Measurements from ENCODE around the gene EPB42.

EPB42 gene

DNA sequence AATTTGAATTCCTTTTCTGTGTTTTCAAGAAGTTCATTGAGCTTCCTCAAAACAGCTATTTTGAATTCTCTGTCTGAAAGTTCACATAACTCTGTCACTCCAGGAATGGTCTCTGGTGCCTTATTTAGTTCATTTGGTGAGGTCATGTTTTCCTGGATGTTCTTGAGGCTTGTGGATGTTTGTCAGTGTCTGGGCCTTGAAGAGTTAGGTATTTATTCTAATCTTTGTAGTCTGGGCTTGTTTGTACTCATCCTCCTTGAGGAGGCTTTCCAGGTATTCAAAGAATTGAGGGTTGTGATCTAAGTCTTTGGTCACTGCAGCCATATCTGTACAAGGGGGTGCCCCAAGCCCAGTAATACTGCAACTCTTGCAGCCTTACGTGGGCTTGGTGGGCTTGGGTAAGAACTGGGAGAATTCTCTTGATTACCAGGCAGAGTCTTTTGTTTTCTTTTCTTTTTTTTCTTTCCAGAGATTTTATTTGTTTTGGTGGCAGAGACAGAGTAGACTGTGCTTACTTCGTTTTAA, 55.0 kb downstream of the EPB42 start:
- no peaks in the 10 kb centered on the region for H3K36me3 ChIP-seq (ENCODE audit: control insufficient read depth, insufficient read depth, low read length)

DNA sequence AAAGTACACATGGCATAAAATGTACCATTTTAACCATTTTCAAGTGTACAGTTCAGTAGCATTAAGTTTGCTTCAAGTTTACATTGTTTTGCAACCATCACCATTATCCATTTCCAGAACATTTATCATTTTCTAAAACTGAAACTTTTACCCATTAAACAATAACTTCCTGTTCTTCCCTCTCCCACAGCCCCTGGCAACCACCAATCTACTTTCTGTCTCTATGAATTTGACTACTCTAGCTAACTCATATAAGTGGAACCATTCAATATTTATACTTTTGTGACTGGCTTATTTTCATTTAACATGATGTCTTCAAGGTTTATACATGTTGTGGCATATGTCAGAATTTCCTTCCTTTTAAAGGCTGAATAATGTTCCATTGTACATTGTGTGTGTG, 67.5 kb downstream of the EPB42 start:
- Histone ChIP-seq H2AFZ (no peak overlapping the region), H3K36me3 (ENCODE audit: control insufficient read depth, insufficient read depth, low read length) (no peaks in the 10 kb centered on the region), H3K9ac (no peak overlapping the region), H3K27me3 (ENCODE audit: control insufficient read depth, insufficient read depth, low read length) (no peaks in the 10 kb centered on the region), H3K4me1 (no peaks in the 10 kb centered on the region), H3K4me2 (ENCODE audit: low read length) (no peak overlapping the region), H3K27ac (no peak overlapping the region), H3K4me3 (ENCODE audit: low read depth, low read length) (no peak overlapping the region), H3K79me2 (no peaks in the 10 kb centered on the region), H3K9me3 (ENCODE audit: control insufficient read depth, low read length) (no peaks in the 10 kb centered on the region)
- TF ChIP-seq, protein P1, sequence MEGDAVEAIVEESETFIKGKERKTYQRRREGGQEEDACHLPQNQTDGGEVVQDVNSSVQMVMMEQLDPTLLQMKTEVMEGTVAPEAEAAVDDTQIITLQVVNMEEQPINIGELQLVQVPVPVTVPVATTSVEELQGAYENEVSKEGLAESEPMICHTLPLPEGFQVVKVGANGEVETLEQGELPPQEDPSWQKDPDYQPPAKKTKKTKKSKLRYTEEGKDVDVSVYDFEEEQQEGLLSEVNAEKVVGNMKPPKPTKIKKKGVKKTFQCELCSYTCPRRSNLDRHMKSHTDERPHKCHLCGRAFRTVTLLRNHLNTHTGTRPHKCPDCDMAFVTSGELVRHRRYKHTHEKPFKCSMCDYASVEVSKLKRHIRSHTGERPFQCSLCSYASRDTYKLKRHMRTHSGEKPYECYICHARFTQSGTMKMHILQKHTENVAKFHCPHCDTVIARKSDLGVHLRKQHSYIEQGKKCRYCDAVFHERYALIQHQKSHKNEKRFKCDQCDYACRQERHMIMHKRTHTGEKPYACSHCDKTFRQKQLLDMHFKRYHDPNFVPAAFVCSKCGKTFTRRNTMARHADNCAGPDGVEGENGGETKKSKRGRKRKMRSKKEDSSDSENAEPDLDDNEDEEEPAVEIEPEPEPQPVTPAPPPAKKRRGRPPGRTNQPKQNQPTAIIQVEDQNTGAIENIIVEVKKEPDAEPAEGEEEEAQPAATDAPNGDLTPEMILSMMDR (IDR thresholded peaks at IDR 0.05), result no peak

More for the DNA sequence above, 55.0 kb downstream of the EPB42 start:
- no peak overlapping the region for H3K4me2 ChIP-seq (ENCODE audit: low read length)
- no peak overlapping the region for H3K27ac ChIP-seq
- H3K4me3 ChIP-seq (ENCODE audit: low read depth, low read length), result no peak overlapping the region
- H3K79me2 ChIP-seq, result no peaks in the 10 kb centered on the region
- H3K4me1 ChIP-seq, result no peaks in the 10 kb centered on the region
- H2AFZ ChIP-seq, result no peak overlapping the region
- H3K27me3 ChIP-seq (ENCODE audit: control insufficient read depth, insufficient read depth, low read length), result no peaks in the 10 kb centered on the region
- H3K9me3 ChIP-seq (ENCODE audit: control insufficient read depth, low read length), result no peaks in the 10 kb centered on the region
- H3K9ac ChIP-seq, result no peak overlapping the region
- TF ChIP-seq, protein P1 (IDR thresholded peaks at IDR 0.05), result no peak

DNA sequence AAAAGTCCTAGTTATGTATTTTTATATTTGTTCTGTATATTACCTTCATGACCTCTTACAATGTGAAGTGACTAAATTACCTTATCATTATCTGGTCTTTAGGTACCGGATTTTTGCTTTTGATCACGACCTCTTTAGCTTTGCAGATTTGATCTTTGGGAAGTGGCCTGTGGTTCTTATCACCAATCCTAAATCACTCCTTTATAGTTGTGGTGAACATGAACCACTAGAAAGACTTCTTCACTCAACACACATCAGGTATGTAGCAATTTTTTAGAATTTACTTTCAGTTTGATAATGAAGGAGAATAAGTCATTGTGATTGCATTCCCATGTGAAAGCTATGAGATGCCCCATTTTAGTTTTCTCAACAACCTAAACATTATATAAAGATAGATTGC, 69.1 kb downstream of the EPB42 start:
- Histone ChIP-seq H3K27ac (no peak overlapping the region), H3K79me2 (no peaks in the 10 kb centered on the region), H3K4me3 (ENCODE audit: low read depth, low read length) (no peak overlapping the region), H3K4me1 (no peaks in the 10 kb centered on the region), H3K9ac (no peak overlapping the region), H3K9me3 (ENCODE audit: control insufficient read depth, low read length) (no peaks in the 10 kb centered on the region), H2AFZ (no peak overlapping the region), H3K4me2 (ENCODE audit: low read length) (no peak overlapping the region), H3K27me3 (ENCODE audit: control insufficient read depth, insufficient read depth, low read length) (no peaks in the 10 kb centered on the region), H3K36me3 (ENCODE audit: control insufficient read depth, insufficient read depth, low read length) (no peaks in the 10 kb centered on the region)
- TF ChIP-seq, protein P1 (IDR thresholded peaks at IDR 0.05), result no peak

DNA sequence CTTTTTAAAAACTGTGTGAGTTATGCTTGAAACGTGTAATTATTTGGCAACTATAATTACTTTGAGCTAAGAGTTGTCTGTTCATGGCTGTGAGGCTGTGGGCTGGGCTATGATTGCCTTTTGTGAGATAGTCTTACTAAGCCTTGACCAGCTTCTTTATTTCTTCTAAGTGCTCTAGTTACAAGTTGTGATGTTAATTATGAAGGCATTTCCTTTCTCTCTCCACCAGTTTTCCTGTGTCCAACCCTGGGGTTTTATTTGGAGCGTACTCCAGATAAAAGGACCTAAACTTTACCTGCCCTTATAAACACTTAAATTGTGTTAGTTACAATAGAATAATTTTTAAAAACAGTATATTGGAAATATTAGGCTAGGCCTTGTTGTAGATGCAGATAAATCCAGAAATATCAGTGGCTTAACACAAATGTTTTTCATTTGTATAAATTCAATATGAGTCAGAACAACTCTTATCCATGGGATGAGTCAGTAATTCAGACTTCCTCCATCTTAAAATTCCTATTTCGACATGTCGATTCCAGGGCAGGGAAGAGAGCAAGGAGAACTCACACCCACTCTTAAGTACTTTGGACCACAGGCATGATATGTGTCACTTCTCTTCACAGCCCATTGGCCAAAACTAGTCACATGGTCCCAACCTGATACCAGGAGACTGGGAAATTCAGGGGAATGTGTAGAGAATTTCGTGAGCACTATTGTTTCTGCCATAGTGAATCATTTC, 70.5 kb downstream of the EPB42 start:
- TF ChIP-seq, protein P1 (IDR thresholded peaks at IDR 0.05), result no peak
- Histone ChIP-seq H3K4me2 (ENCODE audit: low read length) (no peak overlapping the region), H2AFZ (no peak overlapping the region), H3K4me1 (no peaks in the 10 kb centered on the region), H3K4me3 (ENCODE audit: low read depth, low read length) (no peak overlapping the region), H3K9me3 (ENCODE audit: control insufficient read depth, low read length) (no peaks in the 10 kb centered on the region), H3K36me3 (ENCODE audit: control insufficient read depth, insufficient read depth, low read length) (no peaks in the 10 kb centered on the region), H3K9ac (no peak overlapping the region), H3K79me2 (no peaks in the 10 kb centered on the region), H3K27me3 (ENCODE audit: control insufficient read depth, insufficient read depth, low read length) (no peaks in the 10 kb centered on the region), H3K27ac (no peak overlapping the region)

Measured in parathyroid adenoma (tissue), 2 donors.